HK-2 (cell line): Measurements from ENCODE around the gene KMT2A.

Experiments used
- DNase-seq: peaks from one replicate; pipeline ENCODE4 v3.0.0-alpha.2; 2018; ENCODE audit not compliant: unreplicated experiment

Gene KMT2A

DNA sequence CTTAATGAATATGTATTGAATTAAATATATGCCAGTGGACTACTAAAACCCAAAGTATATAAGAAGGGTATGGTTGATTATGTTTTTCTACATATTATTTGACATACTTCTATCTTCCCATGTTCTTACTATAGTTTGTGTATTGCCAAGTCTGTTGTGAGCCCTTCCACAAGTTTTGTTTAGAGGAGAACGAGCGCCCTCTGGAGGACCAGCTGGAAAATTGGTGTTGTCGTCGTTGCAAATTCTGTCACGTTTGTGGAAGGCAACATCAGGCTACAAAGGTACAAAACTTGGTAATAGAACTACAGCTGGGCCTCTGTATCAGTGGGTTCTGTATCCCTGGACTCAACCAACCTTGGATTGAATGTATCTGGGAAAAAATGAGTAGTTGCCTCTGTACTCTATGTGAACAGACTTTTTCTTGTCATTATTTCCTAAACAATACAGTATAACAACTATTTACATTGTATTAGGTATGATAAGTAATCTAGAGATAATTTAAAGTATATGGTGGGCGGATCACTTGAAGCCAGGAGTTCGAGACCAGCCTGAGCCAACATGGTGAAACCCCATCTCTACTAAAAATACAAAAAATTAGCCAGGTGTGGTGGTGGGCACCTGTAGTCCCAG, 52.3 kb downstream of the KMT2A start:
- peak; percentile 55 for DNase-seq

DNA sequence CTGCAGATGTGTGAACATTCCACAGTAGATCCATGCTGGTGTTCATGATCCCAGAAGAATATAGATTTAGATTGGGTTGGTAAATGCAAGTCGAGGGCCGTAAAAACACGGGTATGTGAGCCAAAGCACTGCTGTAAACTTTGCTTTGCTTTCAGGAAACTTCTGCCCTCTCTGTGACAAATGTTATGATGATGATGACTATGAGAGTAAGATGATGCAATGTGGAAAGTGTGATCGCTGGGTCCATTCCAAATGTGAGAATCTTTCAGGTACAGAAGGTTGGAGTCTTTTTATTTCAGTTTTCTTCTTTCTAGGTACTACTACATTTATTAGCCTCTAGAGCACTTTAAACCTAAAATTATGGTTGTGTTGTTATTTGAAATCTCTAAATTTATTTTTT, 54.7 kb downstream of the KMT2A start:
- no peak for DNase-seq

DNA sequence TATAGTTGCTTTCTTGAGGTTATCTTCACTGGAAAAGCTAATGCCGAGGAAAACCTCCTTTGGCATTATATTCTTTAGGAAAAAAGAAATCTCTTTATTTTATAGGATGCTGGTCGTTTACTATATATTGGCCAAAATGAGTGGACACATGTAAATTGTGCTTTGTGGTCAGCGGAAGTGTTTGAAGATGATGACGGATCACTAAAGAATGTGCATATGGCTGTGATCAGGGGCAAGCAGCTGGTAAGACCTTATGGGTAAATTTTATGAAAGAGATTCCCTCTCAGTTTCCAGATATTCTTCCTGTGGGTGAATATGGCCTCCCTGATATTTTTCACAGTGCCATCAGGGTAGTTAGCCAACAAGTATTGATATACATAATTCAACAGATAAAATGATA, 61.5 kb downstream of the KMT2A start:
- no peak for DNase-seq

DNA sequence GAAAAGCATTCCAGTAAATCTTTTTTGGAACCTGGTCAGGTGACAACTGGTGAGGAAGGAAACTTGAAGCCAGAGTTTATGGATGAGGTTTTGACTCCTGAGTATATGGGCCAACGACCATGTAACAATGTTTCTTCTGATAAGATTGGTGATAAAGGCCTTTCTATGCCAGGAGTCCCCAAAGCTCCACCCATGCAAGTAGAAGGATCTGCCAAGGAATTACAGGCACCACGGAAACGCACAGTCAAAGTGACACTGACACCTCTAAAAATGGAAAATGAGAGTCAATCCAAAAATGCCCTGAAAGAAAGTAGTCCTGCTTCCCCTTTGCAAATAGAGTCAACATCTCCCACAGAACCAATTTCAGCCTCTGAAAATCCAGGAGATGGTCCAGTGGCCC, 66.9 kb downstream of the KMT2A start:
- no peak for DNase-seq

DNA sequence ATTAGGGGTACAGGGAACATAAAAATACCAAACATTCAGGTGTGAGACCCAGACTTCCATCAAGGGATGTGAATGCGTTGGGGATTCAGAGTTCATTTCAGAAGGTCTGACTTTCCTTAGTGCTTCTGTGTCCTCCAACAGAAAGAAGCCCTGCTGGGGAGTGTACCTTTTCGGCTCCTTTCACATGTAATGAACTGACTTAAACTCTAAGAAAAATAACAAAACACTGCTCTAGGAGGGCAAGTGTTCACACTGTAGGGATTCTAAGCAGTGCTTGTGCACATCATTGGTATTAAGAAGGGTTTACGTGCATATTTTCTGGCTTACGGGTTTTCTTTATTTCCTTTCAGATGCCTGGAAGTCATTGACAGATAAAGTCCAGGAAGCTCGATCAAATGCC, 75.3 kb downstream of the KMT2A start:
- DNase-seq: no peak

DNA sequence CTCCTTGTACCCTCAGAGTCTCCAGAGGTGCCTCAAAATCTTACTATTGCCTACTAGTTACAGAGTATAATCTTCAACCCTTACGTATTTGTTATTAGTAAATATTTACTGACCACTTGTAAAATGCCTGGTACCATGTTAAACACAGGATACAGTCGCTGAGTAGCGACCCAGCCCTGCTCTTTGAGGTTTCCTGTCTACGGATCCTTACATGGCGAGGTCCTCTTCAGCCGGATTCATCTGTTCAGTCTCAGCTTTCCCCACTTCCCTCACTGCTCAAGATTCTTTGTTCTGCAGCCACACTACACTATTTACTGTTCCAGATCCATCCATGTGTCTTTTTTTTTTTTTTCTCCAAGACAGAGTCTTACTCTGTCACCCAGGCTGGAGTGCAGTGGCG, 77.8 kb downstream of the KMT2A start:
- DNase-seq: no peak

DNA sequence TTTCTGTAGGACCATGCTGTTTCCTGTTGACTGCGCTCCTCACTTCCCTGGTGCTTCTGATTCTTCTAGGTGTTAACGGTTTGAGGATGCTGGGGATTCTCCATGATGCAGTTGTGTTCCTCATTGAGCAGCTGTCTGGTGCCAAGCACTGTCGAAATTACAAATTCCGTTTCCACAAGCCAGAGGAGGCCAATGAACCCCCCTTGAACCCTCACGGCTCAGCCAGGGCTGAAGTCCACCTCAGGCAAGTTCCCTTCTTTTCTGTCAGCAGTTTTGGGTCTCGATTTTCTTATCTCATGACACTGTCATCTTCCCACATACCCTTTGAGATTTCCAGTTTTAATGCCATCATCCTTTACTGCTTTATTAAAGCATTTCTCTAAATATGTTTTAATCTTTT, 83.3 kb downstream of the KMT2A start:
- DNase-seq: no peak

DNA sequence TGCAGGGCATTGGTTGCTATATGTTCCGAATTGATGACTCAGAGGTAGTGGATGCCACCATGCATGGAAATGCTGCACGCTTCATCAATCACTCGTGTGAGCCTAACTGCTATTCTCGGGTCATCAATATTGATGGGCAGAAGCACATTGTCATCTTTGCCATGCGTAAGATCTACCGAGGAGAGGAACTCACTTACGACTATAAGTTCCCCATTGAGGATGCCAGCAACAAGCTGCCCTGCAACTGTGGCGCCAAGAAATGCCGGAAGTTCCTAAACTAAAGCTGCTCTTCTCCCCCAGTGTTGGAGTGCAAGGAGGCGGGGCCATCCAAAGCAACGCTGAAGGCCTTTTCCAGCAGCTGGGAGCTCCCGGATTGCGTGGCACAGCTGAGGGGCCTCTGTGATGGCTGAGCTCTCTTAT, 85.6 kb downstream of the KMT2A start:
- DNase-seq: no peak

DNA sequence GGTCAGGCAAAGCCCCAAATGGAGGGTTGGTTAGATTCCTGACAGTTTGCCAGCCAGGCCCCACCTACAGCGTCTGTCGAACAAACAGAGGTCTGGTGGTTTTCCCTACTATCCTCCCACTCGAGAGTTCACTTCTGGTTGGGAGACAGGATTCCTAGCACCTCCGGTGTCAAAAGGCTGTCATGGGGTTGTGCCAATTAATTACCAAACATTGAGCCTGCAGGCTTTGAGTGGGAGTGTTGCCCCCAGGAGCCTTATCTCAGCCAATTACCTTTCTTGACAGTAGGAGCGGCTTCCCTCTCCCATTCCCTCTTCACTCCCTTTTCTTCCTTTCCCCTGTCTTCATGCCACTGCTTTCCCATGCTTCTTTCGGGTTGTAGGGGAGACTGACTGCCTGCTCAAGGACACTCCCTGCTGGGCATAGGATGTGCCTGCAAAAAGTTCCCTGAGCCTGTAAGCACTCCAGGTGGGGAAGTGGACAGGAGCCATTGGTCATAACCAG, 86.3 kb downstream of the KMT2A start:
- no peak for DNase-seq

DNA sequence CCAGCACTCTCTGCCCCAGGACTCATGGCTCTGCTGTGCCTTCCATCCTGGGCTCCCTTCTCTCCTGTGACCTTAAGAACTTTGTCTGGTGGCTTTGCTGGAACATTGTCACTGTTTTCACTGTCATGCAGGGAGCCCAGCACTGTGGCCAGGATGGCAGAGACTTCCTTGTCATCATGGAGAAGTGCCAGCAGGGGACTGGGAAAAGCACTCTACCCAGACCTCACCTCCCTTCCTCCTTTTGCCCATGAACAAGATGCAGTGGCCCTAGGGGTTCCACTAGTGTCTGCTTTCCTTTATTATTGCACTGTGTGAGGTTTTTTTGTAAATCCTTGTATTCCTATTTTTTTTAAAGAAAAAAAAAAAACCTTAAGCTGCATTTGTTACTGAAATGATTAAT, 88.1 kb downstream of the KMT2A start:
- no peak for DNase-seq

DNA sequence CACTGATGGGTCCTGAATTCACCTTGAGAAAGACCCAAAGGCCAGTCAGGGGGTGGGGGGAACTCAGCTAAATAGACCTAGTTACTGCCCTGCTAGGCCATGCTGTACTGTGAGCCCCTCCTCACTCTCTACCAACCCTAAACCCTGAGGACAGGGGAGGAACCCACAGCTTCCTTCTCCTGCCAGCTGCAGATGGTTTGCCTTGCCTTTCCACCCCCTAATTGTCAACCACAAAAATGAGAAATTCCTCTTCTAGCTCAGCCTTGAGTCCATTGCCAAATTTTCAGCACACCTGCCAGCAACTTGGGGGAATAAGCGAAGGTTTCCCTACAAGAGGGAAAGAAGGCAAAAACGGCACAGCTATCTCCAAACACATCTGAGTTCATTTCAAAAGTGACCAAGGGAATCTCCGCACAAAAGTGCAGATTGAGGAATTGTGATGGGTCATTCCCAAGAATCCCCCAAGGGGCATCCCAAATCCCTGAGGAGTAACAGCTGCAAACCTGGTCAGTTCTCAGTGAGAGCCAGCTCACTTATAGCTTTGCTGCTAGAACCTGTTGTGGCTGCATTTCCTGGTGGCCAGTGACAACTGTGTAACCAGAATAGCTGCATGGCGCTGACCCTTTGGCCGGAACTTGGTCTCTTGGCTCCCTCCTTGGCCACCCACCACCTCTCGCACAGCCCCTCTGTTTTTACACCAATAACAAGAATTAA, 88.6 kb downstream of the KMT2A start:
- DNase-seq: no peak

DNA sequence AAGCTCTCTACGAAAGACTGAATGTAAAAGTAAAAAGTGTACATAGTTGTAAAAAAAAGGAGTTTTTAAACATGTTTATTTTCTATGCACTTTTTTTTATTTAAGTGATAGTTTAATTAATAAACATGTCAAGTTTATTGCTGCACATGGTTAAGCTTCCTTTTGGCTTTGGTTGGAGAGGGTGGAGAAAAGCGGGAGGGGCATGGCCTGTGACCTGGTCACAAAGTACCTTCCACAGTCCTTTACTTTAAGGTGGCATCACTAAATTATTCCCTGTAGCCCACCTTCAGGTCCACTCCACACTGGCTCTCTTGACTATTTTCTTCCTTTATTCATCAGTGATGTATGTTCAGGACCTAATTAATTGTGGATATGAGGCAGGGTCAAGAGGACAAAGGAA, 90.4 kb downstream of the KMT2A start:
- DNase-seq: no peak

DNA sequence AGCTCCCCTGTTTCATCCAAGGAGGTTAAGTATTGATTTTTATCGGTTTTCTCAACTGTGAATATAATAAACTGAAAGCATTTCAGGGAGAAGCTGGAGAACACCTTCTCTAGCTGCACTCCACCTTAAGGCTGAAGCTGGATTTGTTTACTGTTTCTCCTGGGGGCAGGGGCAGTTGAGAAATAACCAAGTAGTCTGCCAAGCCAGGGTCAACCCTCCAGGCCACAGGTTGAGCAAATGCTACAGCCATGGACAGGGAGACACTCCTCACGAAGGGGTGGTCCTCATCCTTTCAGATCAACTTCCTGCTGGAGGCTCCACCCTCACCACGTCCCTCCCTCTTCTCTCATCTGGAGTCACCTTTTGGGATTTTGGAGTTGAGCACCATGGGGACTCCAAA, 90.8 kb downstream of the KMT2A start, which contains the start of gene TTC36:
Gene TTC36 (plus strand): TSS at position 366 of the 400 bp plus-strand sequence. CDS start 21 bp downstream, at position 387.
- DNase-seq: no peak

DNA sequence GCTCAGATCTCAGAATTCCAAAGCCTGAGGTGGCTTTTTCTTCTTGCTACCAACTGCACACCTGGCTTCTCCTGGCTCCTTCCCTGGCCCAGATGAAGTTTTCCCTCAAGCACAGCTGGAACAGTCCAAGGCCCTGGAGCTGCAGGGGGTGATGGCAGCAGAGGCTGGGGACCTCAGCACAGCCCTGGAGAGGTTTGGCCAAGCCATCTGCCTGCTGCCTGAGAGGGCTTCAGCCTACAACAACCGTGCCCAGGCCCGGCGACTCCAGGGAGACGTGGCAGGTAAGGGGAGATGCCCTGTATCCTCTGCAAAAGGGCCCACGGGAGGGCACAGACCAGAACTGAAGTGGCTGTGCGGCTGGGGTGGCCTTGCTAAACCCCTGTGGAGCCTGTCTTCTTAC, 92.2 kb downstream of the KMT2A start:
- no peak for DNase-seq

DNA sequence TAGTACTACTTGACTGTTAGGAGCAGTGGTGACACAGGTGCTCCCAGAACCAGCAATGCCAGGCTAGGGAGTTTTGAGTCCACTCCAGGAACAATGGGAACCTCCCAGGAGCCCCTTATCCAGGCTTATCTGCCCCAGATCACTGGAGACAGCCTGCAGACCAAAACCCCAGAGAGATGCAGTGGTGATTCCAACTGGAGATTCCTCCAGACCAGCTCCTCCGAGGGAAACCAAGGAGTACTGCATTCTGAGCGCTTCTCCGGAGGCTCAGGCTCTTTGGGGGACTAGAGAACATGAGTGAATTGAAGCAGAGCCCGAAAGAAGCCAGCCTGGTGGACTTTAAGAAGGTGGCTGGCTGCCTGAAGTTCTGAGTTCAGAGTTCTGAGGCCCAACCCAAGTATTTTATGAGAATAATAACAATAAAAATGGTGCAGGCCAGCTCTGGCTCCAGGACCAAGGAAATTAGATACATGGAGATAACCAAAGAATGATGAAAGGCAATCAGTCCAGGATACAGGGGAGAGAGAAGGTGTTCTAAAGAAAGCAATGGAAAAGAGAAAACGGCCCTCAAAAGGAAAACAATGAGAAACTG, 93.4 kb downstream of the KMT2A start:
- no peak for DNase-seq

DNA sequence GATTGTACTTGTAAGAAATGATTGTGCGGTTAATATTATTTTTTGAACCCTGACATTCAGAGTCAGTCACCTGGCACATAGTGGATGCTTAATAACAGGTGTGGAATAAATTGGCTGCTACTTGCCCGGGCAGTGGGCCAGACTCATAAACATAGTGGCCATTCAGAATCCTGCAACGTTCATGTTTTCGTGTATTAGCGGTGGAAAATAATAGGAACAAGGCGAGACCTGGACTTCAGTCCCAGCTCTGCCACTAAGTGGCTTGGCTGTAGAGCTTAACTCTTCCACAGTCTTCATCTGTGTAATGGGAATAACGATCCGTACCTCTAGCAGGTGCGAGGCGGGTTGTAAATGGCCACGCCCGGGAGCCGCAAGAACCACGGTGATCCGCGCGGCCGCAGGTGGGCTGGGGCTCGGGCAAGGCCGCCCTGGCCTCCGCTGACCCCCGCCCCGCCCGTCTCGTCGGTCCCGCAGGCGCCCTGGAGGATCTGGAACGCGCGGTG, 93.9 kb downstream of the KMT2A start:
- no peak for DNase-seq

DNA sequence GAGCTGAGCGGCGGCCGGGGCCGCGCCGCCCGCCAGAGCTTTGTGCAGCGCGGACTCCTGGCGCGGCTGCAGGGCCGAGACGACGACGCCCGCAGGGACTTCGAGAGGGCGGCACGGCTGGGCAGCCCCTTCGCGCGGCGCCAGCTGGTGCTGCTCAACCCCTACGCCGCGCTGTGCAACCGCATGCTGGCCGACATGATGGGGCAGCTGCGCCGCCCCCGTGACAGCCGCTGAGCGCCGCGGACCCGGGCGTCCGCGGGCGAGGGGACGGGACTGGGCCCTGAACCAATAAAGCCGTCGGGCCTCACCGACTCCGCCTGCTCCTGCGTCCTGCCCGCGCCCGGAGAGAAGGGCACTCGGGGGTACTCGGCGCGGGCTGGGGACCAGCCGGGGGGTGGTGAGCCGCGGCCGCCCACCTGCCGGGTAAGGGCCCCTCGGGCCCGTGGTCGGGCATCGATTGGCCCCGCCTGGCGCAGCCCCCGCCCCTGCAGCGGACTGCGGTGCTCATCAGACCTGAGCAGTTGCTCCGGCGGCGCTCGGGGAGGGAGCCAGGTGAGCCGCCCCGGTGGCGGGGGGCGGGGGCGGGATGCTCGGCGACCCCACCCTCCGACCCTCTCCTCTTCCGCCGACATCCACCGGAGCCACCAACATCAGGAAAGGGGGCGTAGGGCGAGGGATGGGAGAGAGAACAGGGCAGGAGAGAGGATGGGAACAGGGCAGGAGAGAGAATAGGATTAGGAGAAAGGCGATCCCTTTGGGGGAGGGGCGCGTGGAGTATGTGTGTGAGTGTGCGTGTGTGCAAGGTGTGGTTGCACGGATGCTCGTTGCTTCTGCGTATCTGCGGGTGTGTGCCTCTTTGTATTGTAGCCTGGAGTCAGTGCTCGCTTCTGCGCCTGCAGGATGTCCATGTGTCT, 94.6 kb downstream of the KMT2A start, which contains the start of gene TMEM25:
Gene TMEM25 (plus strand): TSS at position 510 of the 914 bp plus-strand sequence. CDS start 610 bp downstream, outside the sequence.
- DNase-seq: peak; percentile 53

DNA sequence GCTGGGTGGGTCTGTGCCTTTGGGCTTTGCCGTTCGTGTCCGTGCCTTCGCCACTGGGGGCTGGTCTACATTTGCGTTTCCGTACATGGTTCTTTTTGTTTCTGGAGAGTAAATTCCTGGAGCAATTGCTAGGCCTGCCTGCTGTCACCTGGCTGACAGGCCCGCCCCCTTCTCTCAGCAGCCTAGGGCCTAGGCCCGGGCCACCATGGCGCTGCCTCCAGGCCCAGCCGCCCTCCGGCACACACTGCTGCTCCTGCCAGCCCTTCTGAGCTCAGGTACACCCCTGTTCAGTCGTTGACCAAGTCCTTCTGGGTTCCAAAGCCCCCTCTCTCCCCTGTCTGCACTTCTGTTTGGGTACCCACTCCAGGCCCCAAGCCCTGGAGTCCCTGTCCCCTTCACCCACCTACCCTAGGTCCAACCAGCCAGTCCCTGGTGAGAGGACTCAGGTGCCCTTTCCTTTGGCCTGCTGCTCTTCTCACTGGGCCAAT, 95.3 kb downstream of the KMT2A start:
- no peak for DNase-seq

DNA sequence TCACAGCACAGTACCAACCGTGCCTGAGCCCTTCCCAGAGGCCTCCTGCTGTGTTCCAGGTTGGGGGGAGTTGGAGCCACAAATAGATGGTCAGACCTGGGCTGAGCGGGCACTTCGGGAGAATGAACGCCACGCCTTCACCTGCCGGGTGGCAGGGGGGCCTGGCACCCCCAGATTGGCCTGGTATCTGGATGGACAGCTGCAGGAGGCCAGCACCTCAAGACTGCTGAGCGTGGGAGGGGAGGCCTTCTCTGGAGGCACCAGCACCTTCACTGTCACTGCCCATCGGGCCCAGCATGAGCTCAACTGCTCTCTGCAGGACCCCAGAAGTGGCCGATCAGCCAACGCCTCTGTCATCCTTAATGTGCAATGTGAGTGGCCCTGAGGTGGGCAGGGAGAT, 95.8 kb downstream of the KMT2A start:
- no peak for DNase-seq

DNA sequence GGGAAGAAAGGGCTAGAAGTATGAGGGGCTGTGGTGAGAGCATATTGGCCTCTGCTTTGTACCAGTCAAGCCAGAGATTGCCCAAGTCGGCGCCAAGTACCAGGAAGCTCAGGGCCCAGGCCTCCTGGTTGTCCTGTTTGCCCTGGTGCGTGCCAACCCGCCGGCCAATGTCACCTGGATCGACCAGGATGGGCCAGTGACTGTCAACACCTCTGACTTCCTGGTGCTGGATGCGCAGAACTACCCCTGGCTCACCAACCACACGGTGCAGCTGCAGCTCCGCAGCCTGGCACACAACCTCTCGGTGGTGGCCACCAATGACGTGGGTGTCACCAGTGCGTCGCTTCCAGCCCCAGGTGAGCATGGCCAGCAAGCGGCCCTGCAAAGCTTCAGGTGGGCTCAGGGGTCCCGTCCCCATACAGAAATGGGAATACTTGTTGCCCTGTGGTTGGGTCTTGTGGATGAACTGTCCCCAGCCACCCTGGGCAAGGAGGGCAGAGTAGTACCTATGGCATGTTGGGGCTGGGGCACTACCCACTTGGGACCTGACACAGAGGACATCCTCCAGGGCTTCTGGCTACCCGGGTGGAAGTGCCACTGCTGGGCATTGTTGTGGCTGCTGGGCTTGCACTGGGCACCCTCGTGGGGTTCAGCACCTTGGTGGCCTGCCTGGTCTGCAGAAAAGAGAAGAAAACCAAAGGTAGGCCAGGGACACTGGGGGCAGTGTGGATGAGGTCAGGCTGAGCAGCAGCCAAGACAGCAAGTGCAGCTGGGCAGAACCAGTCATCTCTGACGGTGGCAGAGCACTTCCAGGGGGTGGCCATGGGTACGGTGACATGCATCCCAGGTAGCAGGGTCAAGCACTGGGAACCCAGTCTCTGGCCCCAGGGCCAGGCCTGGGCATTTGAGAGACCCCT, 96.8 kb downstream of the KMT2A start:
- DNase-seq: no peak
